Stimulated activated CD4-positive, alpha-beta T cell treated with anti-CD3 and anti-CD28 coated beads, Interleukin-12 subunit alpha, Interleukin-12 subunit beta, amount 100 ng/mL, for 48 hours (primary cell): ENCODE data around the gene TMEM181.
"Not testable (repeated sequence)": the region's sequence is repeated elsewhere in the genome, so short reads cannot be mapped to it uniquely, and the experiment has no call there.

ENCODE experiments used
- DNase-seq, 3 donors: peaks; one replicate each; pipeline ENCODE4 v3.0.0-alpha.2; 2020; ENCODE audit warnings: low read depth in 2 of 3, low spot score in 1 of 3

Gene TMEM181

GRCh38 chr6:158635427-158636073 is 75.7 kb downstream of the TMEM181 start:
- DNase-seq, result no peak

- no peak for DNase-seq
Observed at GRCh38 chr6:158636778-158637177, 76.9 kb downstream of the TMEM181 start.

- DNase-seq, result no peak
Observed at GRCh38 chr6:158638324-158638854, 78.5 kb downstream of the TMEM181 start.

- no peak for DNase-seq
Observed at GRCh38 chr6:158639056-158639455, 79.2 kb downstream of the TMEM181 start.

- no peak for DNase-seq
Observed at GRCh38 chr6:158640519-158640918, 80.6 kb downstream of the TMEM181 start.

- DNase-seq, result no peak
Observed at GRCh38 chr6:158642097-158642601, 82.3 kb downstream of the TMEM181 start.

- DNase-seq, result no peak
Observed at GRCh38 chr6:158643836-158644230, 83.9 kb downstream of the TMEM181 start.

- DNase-seq, result peak; percentile 85 to 93 (median 91)
Observed at GRCh38 chr6:158644231-158645063, 84.6 kb downstream of the TMEM181 start, which contains the start of gene DYNLT1. Gene DYNLT1, minus strand, starts transcription at chr6:158644743. Its CDS starts 35 bp downstream, at chr6:158644708.

- DNase-seq, result no peak
Observed at GRCh38 chr6:158645064-158646022, 85.5 kb downstream of the TMEM181 start.

- DNase-seq, result no peak
Observed at GRCh38 chr6:158646023-158646910, 86.4 kb downstream of the TMEM181 start.

GRCh38 chr6:158647501-158647900 is 87.6 kb downstream of the TMEM181 start:
- DNase-seq, result no peak

- DNase-seq, result no peak
Observed at GRCh38 chr6:158648682-158649131, 88.8 kb downstream of the TMEM181 start.

- DNase-seq, result peak; percentile 74 to 89 (median 82)
Observed at GRCh38 chr6:158649289-158650143, 89.6 kb downstream of the TMEM181 start, which contains the start of gene SYTL3. Gene SYTL3, plus strand, starts transcription at chr6:158650054. Its CDS starts 13,215 bp downstream, at chr6:158663269.

GRCh38 chr6:158651981-158652737 is 92.3 kb downstream of the TMEM181 start:
- not testable (repeated sequence) for DNase-seq

- DNase-seq, result peak; percentile 82 to 88 (median 85)
Observed at GRCh38 chr6:158653577-158654354, 93.9 kb downstream of the TMEM181 start.

- no peak for DNase-seq
Observed at GRCh38 chr6:158654498-158654897, 94.6 kb downstream of the TMEM181 start.

- DNase-seq, result no peak
Observed at GRCh38 chr6:158654960-158655489, 95.1 kb downstream of the TMEM181 start.
